A549 (cell line): ENCODE data around the gene TAOK3. TPM values are rescaled to one million over a fixed set of nuclear protein-coding genes. Genes with fewer than 3 reads are reported as not detected.

ENCODE experiments used
- ATAC-seq, 2 experiments: fragments of 200-7000 bp in 1 of 2; fragments of >200 bp in 1 of 2; cut with Nextera tagmentation in 1 of 2; cut with Tn5 transposase in 1 of 2; 3 replicates each; pipeline versions ENCODE4 v1.8.0 to v1.9.1; 2018 to 2020; ENCODE audit warnings: mild to moderate bottlenecking in 1 of 2, moderate library complexity in 1 of 2
- CTCF ChIA-PET: fragments of 300-600 bp; sonication (Branson Sonifier 250); formaldehyde crosslinking; extraction: SDS; loops from one replicate; lab custom pipeline; 2021; ENCODE audit warnings: antibody characterized with exemption, inconsistent platforms; lab: Yijun Ruan, JAX
- POLR2A ChIA-PET: fragments of 350-600 bp; formaldehyde crosslinking; extraction: SDS; loops from one replicate; lab custom pipeline; 2021; ENCODE audit warnings: antibody characterized with exemption, inconsistent platforms; lab: Yijun Ruan, JAX
- DNase-seq, 2 experiments: peaks; one replicate each; pipeline versions ENCODE4 v3.0.0 to v3.0.0-alpha.2; 2011 to 2016; ENCODE audit warnings: low read depth in 1 of 2, low spot score in 1 of 2
- FAIRE-seq: peaks from 2 replicates; lab custom pipeline; 2011; peaks lifted over from hg19 to GRCh38; lab: Jason Lieb, UNC
- H3K27ac ChIP-seq, 2 experiments: fragments of >200 bp; sonication (Bioruptor Twin); formaldehyde crosslinking; 3 replicates each; pipeline ENCODE4 v1.5.1; 2016 to 2017
- H3K4me1 ChIP-seq: fragments of >200 bp; sonication (Bioruptor Twin); formaldehyde crosslinking; 3 replicates; pipeline ENCODE4 v1.6.1; 2016
- H3K4me2 ChIP-seq: fragments of >200 bp; sonication (Bioruptor Twin); formaldehyde crosslinking; 3 replicates; pipeline ENCODE4 v1.6.1; 2016
- H3K4me3 ChIP-seq: fragments of >200 bp; sonication (Bioruptor Twin); formaldehyde crosslinking; 3 replicates; pipeline ENCODE4 v1.5.1; 2016
- H3K9me3 ChIP-seq: fragments of >200 bp; sonication (Bioruptor Twin); formaldehyde crosslinking; 3 replicates; pipeline ENCODE4 v1.6.1; 2016
- ATOH8 ChIP-seq: fragments of 250-450 bp; sonication (Bioruptor Pico); IDR thresholded peaks from 2 replicates; pipeline ENCODE4 v1.5.0; 2020; ENCODE audit warnings: low read depth, mild to moderate bottlenecking, moderate library complexity
- BHLHE40 ChIP-seq: IDR thresholded peaks from 2 replicates; pipeline ENCODE4 v1.6.1; 2012; ENCODE audit warnings: low read depth, low read length, inconsistent platforms
- EHF ChIP-seq: fragments of 250-450 bp; sonication (Bioruptor Pico); IDR thresholded peaks from 2 replicates; pipeline ENCODE4 v1.5.0; 2020; ENCODE audit warnings: mild to moderate bottlenecking
- ELK1 ChIP-seq: fragments of 150-350 bp; IDR thresholded peaks from 2 replicates; pipeline ENCODE4 v1.6.1; 2014; ENCODE audit warnings: low read depth, mild to moderate bottlenecking, low read length
- EP300 ChIP-seq, 2 experiments: fragments of >200 bp; sonication (Bioruptor Twin); formaldehyde crosslinking; IDR thresholded peaks; 2 replicates in 1 of 2; 3 replicates in 1 of 2; pipeline ENCODE4 v1.6.1; 2016 to 2017
- ESRRA ChIP-seq: fragments of 150-350 bp; IDR thresholded peaks from 2 replicates; pipeline ENCODE4 v1.6.1; 2014; ENCODE audit warnings: mild to moderate bottlenecking, low read length, borderline replicate concordance
- HES2 ChIP-seq: fragments of >200 bp; sonication (Bioruptor Twin); formaldehyde crosslinking; IDR thresholded peaks from 2 replicates; pipeline ENCODE4 v1.6.1; 2016
- HOXB13 ChIP-seq: fragments of 250-450 bp; sonication (Bioruptor Pico); IDR thresholded peaks from 2 replicates; pipeline ENCODE4 v1.5.0; 2020; ENCODE audit warnings: low read depth, mild to moderate bottlenecking, moderate library complexity
- KDM5A ChIP-seq: fragments of 200-600 bp; sonication (generic); IDR thresholded peaks from 2 replicates; pipeline ENCODE4 v1.6.1; 2016; ENCODE audit warnings: antibody characterized with exemption, mild to moderate bottlenecking
- MAX ChIP-seq: IDR thresholded peaks from 2 replicates; pipeline ENCODE4 v1.6.1; 2012
- NR3C1 ChIP-seq: fragments of >200 bp; sonication (Bioruptor Twin); formaldehyde crosslinking; IDR thresholded peaks from 3 replicates; pipeline ENCODE4 v1.6.1; 2017
- POLR2A ChIP-seq: IDR thresholded peaks from 2 replicates; pipeline ENCODE4 v1.6.1; 2012; ENCODE audit warnings: mild to moderate bottlenecking, low read length
- POLR2AphosphoS2 ChIP-seq: conservative IDR thresholded peaks from 2 replicates; pipeline ENCODE4 v1.6.1; 2012; ENCODE audit warnings: low read length, improper control_type of control experiment, inconsistent platforms
- RAD21 ChIP-seq, 2 experiments: fragments of >200 bp in 1 of 2; sonication (Bioruptor Twin) in 1 of 2; formaldehyde crosslinking in 1 of 2; IDR thresholded peaks in 1 of 2; conservative IDR thresholded peaks in 1 of 2; 2 replicates in 1 of 2; 3 replicates in 1 of 2; pipeline ENCODE4 v1.6.1; 2012 to 2018; ENCODE audit warnings: inconsistent platforms in 1 of 2
- RARB ChIP-seq: fragments of 250-450 bp; sonication (Bioruptor Pico); IDR thresholded peaks from 2 replicates; pipeline ENCODE4 v1.8.0; 2021; ENCODE audit warnings: mild to moderate bottlenecking, moderate library complexity
- REST ChIP-seq: fragments of 200-600 bp; sonication (generic); IDR thresholded peaks from 2 replicates; pipeline ENCODE4 v1.6.1; 2016; ENCODE audit warnings: antibody characterized with exemption, mild to moderate bottlenecking, moderate library complexity
- RFX5 ChIP-seq: fragments of 450-650 bp; IDR thresholded peaks from 2 replicates; pipeline ENCODE4 v1.7.1; 2014; ENCODE audit warnings: antibody characterized with exemption, mild to moderate bottlenecking, moderate library complexity
- SMC3 ChIP-seq: fragments of >200 bp; sonication (Bioruptor Twin); formaldehyde crosslinking; IDR thresholded peaks from 3 replicates; pipeline ENCODE4 v1.6.1; 2018; ENCODE audit warnings: inconsistent platforms
- SREBF2 ChIP-seq: fragments of 450-650 bp; IDR thresholded peaks from 2 replicates; pipeline ENCODE4 v1.6.1; 2014; ENCODE audit warnings: mild to moderate bottlenecking, moderate library complexity
- ZC3H11A ChIP-seq: fragments of 450-650 bp; IDR thresholded peaks from 2 replicates; pipeline ENCODE4 v1.6.1; 2014; ENCODE audit warnings: antibody characterized with exemption, mild to moderate bottlenecking
- ZFP36 ChIP-seq: fragments of 450-650 bp; IDR thresholded peaks from 2 replicates; pipeline ENCODE4 v1.6.1; 2014; ENCODE audit warnings: borderline replicate concordance; ENCODE audit not compliant: partially characterized antibody
- WGBS: methylation state at CpG from one replicate; pipeline ENCODE4 v1.1.6; 2017; ENCODE audit errors: missing lambda C conversion rate; 5-methylcytosine and 5-hydroxymethylcytosine counted together
- polyA plus RNA-seq, 4 experiments: library from polyadenylated mRNA; depleted of rRNA in 3 of 4; stranded (reverse); fragments of >200 nt; fragmentation: RNase III in 1 of 4; extraction: RNeasy Plus Mini Kit Qiagen cat#74134 plus additional on column Dnase treatment in 1 of 4; gene quantifications; 2 replicates in 3 of 4; 3 replicates in 1 of 4; pipeline ENCODE4 v1.2.3, GENCODE V29; 2011 to 2017

TAOK3 gene
- polyA plus RNA-seq, 2 of the 4 experiments (the other 2 are of a cell fraction) = 13.1 to 27.6 TPM

GRCh38 chr12:118109088-118109487 is 263.6 kb downstream of the TAOK3 start:
- POLR2A ChIA-PET = no interaction called here
- TF ChIP-seq ZFP36 = no peak
- TF ChIP-seq ZC3H11A = no peak
- TF ChIP-seq RFX5 = no peak
- no peak for TF ChIP-seq REST
- no peak for TF ChIP-seq ELK1
- TF ChIP-seq ESRRA = no peak
- FAIRE-seq = no peak
- Histone ChIP-seq H3K9me3 (no peaks in the 10 kb centered on the region), H3K4me3 (no peak overlapping the region), H3K4me1 (no peaks in the 10 kb centered on the region), H3K27ac (no peak overlapping the region), H3K4me2 (no peak overlapping the region)
- 88% methylated on average over 1 of the region's 1 CpG for WGBS
- no peak for ATAC-seq
- CTCF ChIA-PET = interaction anchor here (4.1 kb wide), 1 partner anchor 12 kb away, joined by 23 read pairs; no protein-coding TSS in a partner anchor
- no peak for DNase-seq

GRCh38 chr12:118107694-118108093 is 265.0 kb downstream of the TAOK3 start:
- ATAC-seq = no peak
- no peak for DNase-seq
- WGBS = 93% methylated on average over 8 of the region's 8 CpGs

GRCh38 chr12:118107011-118107410 is 265.7 kb downstream of the TAOK3 start:
- no peak for TF ChIP-seq MAX
- TF ChIP-seq SMC3 = no peak
- TF ChIP-seq RAD21 (conservative IDR thresholded peaks at IDR 0.05 in 1 of 2, IDR thresholded peaks at IDR 0.05 in 1 of 2) = no peak
- no peak for TF ChIP-seq SREBF2
- no peak for TF ChIP-seq BHLHE40
- no peak for TF ChIP-seq ATOH8
- no peak for TF ChIP-seq HOXB13 (CRISPR knock-in tag)
- no peak for TF ChIP-seq RARB (CRISPR knock-in tag)
- no peak for TF ChIP-seq KDM5A
- TF ChIP-seq NR3C1 = no peak
- TF ChIP-seq EHF (CRISPR knock-in tag) = no peak
- TF ChIP-seq EP300 (IDR thresholded peaks at IDR 0.05) = no peak
- no peak for TF ChIP-seq POLR2A
- TF ChIP-seq ESRRA = no peak
- no peak for TF ChIP-seq POLR2AphosphoS2
- no peak for TF ChIP-seq HES2
- TF ChIP-seq ZFP36 = no peak
- H3K4me3 ChIP-seq = no peak overlapping the region
- no peak overlapping the region for H3K27ac ChIP-seq
- H3K4me2 ChIP-seq = no peak overlapping the region
- no peaks in the 10 kb centered on the region for H3K9me3 ChIP-seq
- H3K4me1 ChIP-seq = peaks cover 9% of the 10 kb centered on the region
- CTCF ChIA-PET = interaction anchor here (1.0 to 4.1 kb wide), 3 partner anchors 14 to 269 kb away, joined by 3 to 23 read pairs (median 3); partner anchors contain the start of gene SUDS3
- POLR2A ChIA-PET = no interaction called here
- WGBS = 87% methylated on average over 4 of the region's 4 CpGs
- FAIRE-seq (no peak), DNase-seq (no peak), ATAC-seq (no peak)

More at GRCh38 chr12:118107694-118108093, 265.0 kb downstream of the TAOK3 start:
- H3K27ac ChIP-seq = no peak overlapping the region
- peak; percentile 20; the same call in 1 of the 2 replicates for TF ChIP-seq ZC3H11A
- TF ChIP-seq ATOH8 = no peak
- H3K4me2 ChIP-seq = no peak overlapping the region
- H3K4me3 ChIP-seq = no peak overlapping the region
- CTCF ChIA-PET = interaction anchor here (0.9 to 4.1 kb wide), 4 partner anchors 10 to 268 kb away, joined by 3 to 23 read pairs (median 4); partner anchors contain the start of gene SUDS3
- POLR2A ChIA-PET = no interaction called here
- FAIRE-seq = no peak
- H3K4me1 ChIP-seq = peaks cover 2% of the 10 kb centered on the region; the same call in 2 of the 3 replicates
- no peaks in the 10 kb centered on the region for H3K9me3 ChIP-seq
